Gastroesophageal sphincter (tissue), 3 donors: ENCODE data around the gene RNASEH2C.

Experiments used
- CTCF ChIP-seq, 4 experiments: fragments of 200-600 bp in 2 of 4; fragments of 450-650 bp in 2 of 4; sonication (generic) in 1 of 4; IDR thresholded peaks; one replicate each; pipeline ENCODE4 v1.5.1; 2017 to 2019; ENCODE audit warnings: antibody characterized with exemption in 4 of 4, mild to moderate bottlenecking in 2 of 4, moderate library complexity in 2 of 4
- POLR2A ChIP-seq, 2 donors: fragments of 450-650 bp; IDR thresholded peaks; one replicate each; pipeline ENCODE4 v1.6.1; 2017; ENCODE audit warnings: antibody characterized with exemption in 2 of 2, mild to moderate bottlenecking in 2 of 2, moderate library complexity in 1 of 2
- POLR2AphosphoS5 ChIP-seq: sonication (generic); formaldehyde crosslinking; IDR thresholded peaks from one replicate; pipeline ENCODE4 v1.6.1; 2017; ENCODE audit warnings: antibody characterized with exemption

DNA sequence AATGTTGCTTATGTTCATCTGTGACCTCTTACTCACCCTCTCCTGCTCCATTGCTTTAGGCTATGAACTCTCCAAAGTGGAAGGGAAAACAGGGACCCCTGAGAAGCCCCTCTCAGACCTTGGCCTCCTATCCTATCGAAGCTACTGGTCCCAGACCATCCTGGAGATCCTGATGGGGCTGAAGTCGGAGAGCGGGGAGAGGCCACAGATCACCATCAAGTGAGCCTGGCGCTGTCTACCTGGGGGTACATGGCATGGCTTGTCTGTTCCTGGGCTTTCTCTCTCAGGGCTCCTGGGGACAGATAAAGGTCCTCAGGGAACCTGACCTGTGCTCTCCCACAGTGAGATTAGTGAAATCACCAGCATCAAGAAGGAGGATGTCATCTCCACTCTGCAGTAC, 2.1 kb downstream of the RNASEH2C start:
- TF ChIP-seq CTCF (IDR thresholded peaks at IDR 0.05) (no peak), POLR2AphosphoS5 (no peak), POLR2A (IDR thresholded peaks at IDR 0.05) (no peak)
